Measurements from ENCODE around the gene TBXAS1. TPM values are rescaled to one million over a fixed set of nuclear protein-coding genes. Genes with fewer than 3 reads are reported as not detected.
A peak's percentile ranks its signal among the peaks of the same experiment; 100 is the strongest.

The TBXAS1 gene
- total and polyA plus RNA-seq, 2 of the 8 experiments (the other 6 are each of a cell fraction or from before 2014, with no cell fraction given) = 0.86 to 2.1 TPM

GRCh38 chr7:140051820-140052219 lies 222.8 kb downstream of the TBXAS1 start:
- Histone ChIP-seq H3K4me3 (ENCODE audit: extremely low read depth in 1 of 4, insufficient read depth in 2 of 4, low read depth in 3 of 4, low read length in 4 of 4) (no peak overlapping the region), H3K56ac (replicated peaks; ENCODE audit: insufficient read length, low read depth, low read length) (no peak overlapping the region), H2BK15ac (ENCODE audit: low read length) (no peak overlapping the region), H3K23me2 (ENCODE audit: low read depth, low read length) (no peaks in the 10 kb centered on the region), H3K14ac (ENCODE audit: insufficient read length) (no peak overlapping the region), H3K18ac (ENCODE audit: extremely low read depth, low read length) (no peak overlapping the region), H3K9ac (replicated peaks in 1 of 4; ENCODE audit: extremely low read depth in 1 of 4, low read depth in 3 of 4, low read length in 3 of 4) (no peak overlapping the region), H3K79me1 (ENCODE audit: low read depth, low read length) (no peaks in the 10 kb centered on the region), H3K36me3 (ENCODE audit: control insufficient read depth in 2 of 4, insufficient read depth in 4 of 4, low read length in 3 of 4) (no peaks in the 10 kb centered on the region), H4K5ac (ENCODE audit: insufficient read length, low read depth, low read length) (no peak overlapping the region), H3K4me1 (replicated peaks in 1 of 4; ENCODE audit: control insufficient read depth in 3 of 4, insufficient read depth in 4 of 4, low read length in 3 of 4) (no peaks in the 10 kb centered on the region), H3K23ac (ENCODE audit: insufficient read length) (no peak overlapping the region), H2BK120ac (replicated peaks; ENCODE audit: low read depth, low read length) (no peak overlapping the region), H2BK12ac (ENCODE audit: low read depth, low read length) (no peak overlapping the region), H3K27me3 (replicated peaks in 1 of 4; ENCODE audit: control insufficient read depth in 3 of 4, extremely low read depth in 1 of 4, insufficient read depth in 3 of 4, low read length in 3 of 4) (no peaks in the 10 kb centered on the region), H2AK5ac (ENCODE audit: low read depth, low read length) (no peak overlapping the region), H3K9me3 (ENCODE audit: insufficient read depth in 2 of 2, low read depth in 1 of 2, low read length in 1 of 2) (no peaks in the 10 kb centered on the region), H3K4ac (replicated peaks; ENCODE audit: insufficient read length, low read depth, low read length) (no peak overlapping the region), H4K91ac (replicated peaks; ENCODE audit: insufficient read length, low read length) (no peak overlapping the region), H3K79me2 (ENCODE audit: control insufficient read depth in 1 of 2, insufficient read depth in 2 of 2, low read length in 2 of 2) (no peaks in the 10 kb centered on the region), H2BK5ac (ENCODE audit: low read depth, low read length) (no peak overlapping the region), H2BK20ac (ENCODE audit: low read length) (no peak overlapping the region), H3K4me2 (ENCODE audit: insufficient read depth in 1 of 2, low read depth in 2 of 2, low read length in 2 of 2) (no peak overlapping the region), H4K20me1 (replicated peaks in 1 of 2; ENCODE audit: control insufficient read depth in 1 of 2, insufficient read depth in 2 of 2, low read length in 2 of 2) (peaks cover 0 to 2% of the 10 kb centered on the region in 2 experiments), H2AFZ (ENCODE audit: low read length) (no peak overlapping the region), H3K27ac (ENCODE audit: low read depth, low read length) (no peak overlapping the region), H4K8ac (ENCODE audit: extremely low read depth, insufficient read depth, low read length) (no peak overlapping the region)
- DNase-seq (ENCODE audit: low read depth in 1 of 2, low spot score in 2 of 2) (peak in 1 of 2 experiments; percentile 16), FAIRE-seq (no peak)
- ChIA-PET CTCF (ENCODE audit: partially characterized antibody) (no interaction called here), POLR2A (ENCODE audit: partially characterized antibody) (interaction anchor here (1.4 kb wide), 1 partner anchor 9 kb away, joined by 4 read pairs; no protein-coding TSS in a partner anchor)
- TF ChIP-seq PHF8 (conservative IDR thresholded peaks at IDR 0.05; ENCODE audit: low read depth, low read length) (no peak), SP4 (IDR thresholded peaks at IDR 0.05; ENCODE audit: low read length) (no peak), POLR2AphosphoS5 (IDR thresholded peaks at IDR 0.05; ENCODE audit: low read depth, low read length) (no peak), USF2 (IDR thresholded peaks at IDR 0.05; ENCODE audit: low read length) (no peak), GABPA (IDR thresholded peaks at IDR 0.05; ENCODE audit: borderline replicate concordance, insufficient read depth, low read length) (no peak), GTF2F1 (IDR thresholded peaks at IDR 0.05; ENCODE audit: borderline replicate concordance, low read depth, low read length) (no peak), MAFK (IDR thresholded peaks at IDR 0.05; ENCODE audit: low read depth, low read length) (no peak), TAF7 (optimal IDR thresholded peaks at IDR 0.05; ENCODE audit: borderline replicate concordance, low read depth, low read length) (no peak), ATF2 (IDR thresholded peaks at IDR 0.05; ENCODE audit: low read length) (no peak), CHD1 (IDR thresholded peaks at IDR 0.05; ENCODE audit: low read depth, low read length) (no peak)

All from H1 (cell line).